Hematopoietic multipotent progenitor cell treated with erythropoietin and hydrocortisone succinate and interleukin-3 and kit ligand, for 8 days (in vitro differentiated cells): ENCODE measurements around the gene USP32.
A peak's percentile ranks its signal among the peaks of the same experiment; 100 is the strongest.
"Not testable (repeated sequence)": the region's sequence is repeated elsewhere in the genome, so short reads cannot be mapped to it uniquely, and the experiment has no call there.

Experiments
- DNase-seq: peaks from one replicate; pipeline ENCODE4 v3.0.0-alpha.2; 2015

Gene USP32

DNA sequence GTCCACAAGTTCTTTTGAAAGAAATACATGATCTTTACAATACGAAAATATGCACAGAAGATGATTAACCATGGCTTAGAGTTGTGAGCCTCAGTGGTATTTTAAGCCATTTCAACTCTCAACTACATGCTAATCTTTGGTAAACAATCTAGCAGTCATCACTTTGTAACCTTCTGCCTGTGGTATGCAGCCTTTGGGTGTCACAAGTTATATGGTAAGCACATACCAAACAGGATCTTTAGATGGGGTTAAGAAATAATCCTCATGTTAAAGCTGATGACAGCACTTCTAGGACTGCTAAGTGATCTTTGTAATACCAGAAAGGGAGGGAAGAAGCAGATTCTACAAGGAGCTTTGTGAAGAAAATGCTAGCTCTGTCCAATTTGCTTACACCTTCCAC, 167.9 kb downstream of the USP32 start:
- DNase-seq: no peak

DNA sequence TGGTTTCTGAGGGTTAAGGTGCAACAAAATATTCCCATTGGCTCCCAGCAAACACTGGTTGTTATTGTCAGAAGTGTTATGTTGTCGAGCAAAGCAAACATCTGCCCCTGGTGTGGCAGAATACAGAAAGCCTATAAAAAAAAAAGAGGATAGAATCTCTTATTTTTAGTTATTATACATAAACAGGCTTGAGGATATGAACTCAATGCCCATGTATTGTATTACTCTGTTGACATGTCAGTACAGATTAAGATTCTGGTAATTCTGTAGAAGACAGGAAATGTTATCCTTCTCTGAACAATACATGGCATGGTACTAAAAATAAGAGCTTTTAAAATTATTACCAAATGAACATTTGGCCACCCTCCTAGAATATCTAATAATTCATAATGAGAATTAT, 168.5 kb downstream of the USP32 start:
- DNase-seq: no peak

DNA sequence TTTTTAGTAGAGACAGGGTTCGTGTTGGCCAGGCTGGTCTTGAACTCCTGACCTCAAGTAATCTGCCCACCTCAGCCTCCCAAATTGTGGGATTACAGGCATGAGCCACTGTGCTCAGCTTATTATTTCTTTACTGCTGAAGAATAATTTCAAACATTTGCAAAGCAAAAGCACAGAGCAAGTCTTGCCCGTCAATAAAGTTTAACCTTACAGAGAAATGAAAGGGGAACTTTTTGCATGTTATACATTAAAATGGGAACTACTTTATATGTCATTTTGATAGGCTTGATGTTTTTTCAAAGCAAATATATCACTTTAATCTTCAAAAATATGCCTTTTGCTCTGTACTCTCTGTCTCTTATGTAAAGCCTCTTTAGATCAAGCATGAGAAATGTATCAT, 173.2 kb downstream of the USP32 start:
- DNase-seq: not testable (repeated sequence)

DNA sequence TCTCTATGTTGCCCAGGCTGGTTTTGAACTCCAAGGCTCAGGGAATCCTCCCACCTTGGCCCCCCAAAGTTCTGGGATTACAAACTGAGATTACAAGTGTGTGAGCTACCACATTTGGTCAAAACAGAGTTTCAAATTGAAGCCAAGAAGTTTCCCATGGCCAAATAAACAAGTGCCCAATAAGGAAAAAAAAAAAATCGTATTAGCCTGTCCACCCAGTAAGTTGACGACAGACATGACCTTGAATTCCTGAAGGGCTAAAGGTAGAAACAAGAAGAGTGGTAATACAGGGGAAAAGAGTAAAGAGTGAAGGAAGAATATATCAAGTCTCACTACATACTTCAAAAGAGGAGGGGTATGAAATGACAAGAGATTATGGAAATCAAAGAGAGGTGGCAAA, 176.0 kb downstream of the USP32 start:
- not testable (repeated sequence) for DNase-seq

DNA sequence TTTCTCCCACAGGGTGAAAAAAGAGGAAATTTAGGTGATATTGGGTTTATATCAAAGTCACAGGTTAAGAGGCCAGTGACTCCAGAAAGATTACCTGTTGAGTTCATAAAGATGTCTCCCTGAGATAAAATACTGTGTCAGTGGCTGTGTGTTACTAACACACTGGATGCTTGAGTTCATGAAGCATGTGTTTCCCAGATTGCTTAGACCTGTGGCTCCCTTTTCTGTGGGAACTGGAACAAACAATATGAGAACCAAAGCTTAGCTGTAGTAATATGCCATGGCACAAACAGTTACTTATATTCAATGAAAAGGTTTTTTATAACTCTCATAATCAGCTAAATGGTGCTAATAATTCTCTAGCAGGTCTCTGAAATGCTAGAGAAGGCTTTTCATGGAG, 180.7 kb downstream of the USP32 start:
- DNase-seq: not testable (repeated sequence)

DNA sequence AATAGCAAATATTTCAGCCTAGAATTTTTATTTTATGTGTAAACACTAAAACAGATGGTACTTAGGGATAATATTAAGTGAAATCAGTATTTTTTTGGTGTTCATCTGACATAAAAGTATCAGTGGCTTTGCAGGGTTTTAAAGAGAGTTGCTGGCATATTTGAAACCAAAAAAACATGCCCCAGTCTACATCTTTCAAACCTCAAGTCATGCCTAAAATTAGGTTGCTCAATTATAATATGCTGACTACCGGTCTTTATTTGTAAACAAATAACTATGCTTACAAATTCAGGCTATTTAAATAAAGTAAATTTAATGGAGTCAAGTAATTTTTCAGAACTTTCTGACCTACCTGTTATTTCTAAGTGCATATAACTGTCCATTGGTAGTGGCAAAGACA, 183.6 kb downstream of the USP32 start:
- not testable (repeated sequence) for DNase-seq

DNA sequence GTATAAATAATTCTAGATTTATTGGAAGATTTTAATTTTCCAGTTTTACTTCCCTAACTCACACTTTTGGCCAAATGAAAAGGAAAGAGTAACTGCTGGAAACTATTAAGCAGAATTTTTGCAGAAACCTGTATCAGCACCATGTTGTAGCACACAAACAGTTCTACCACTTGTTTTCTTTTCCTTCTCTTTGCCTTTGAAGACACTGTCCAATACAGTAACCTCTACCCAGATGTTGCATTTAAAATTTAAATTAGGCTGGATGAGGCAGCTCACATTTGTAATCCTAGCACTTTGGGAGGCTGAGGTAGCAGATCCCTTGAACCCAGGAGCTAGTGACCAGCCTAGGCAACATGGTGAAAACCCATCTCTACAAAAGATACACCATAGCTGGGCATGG, 186.2 kb downstream of the USP32 start:
- DNase-seq: not testable (repeated sequence)

DNA sequence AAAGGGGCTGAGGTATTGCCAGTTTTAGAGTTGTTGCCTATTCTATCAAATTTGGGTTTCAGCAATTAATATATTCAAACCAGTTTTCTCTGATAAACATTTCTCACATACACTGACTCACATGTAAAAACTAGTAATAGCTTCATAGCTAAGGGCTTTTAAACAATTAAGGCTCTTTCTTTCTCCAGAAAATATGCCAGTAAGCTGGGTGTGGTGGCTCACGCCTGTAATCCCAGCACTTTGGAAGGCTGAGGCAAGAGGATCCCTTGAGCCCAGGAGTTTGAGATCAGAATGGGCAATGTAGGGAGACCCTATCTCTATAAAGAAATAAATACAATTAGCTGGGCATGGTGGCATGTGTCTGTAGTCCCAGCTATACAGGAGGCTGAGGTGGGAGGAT, 193.3 kb downstream of the USP32 start:
- DNase-seq: not testable (repeated sequence)

DNA sequence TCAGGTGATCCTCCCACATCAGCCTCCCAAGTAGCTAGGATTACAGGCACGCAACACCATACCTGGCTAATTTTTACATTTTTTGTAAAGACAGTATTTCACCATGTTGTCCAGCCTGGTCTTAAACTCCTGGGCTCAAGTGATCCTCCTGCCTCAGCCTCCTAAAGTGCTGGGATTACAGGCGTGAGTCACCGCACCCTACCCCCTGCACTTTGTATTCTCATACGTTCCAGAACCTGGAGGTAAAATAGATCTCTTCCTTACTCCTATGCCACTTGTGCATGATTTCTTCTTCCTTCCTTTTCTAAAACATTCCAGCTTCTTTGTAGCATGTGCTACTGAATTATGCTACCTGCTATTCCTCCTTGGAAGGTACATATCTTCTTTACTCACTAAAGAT, 197.8 kb downstream of the USP32 start:
- DNase-seq: not testable (repeated sequence)

DNA sequence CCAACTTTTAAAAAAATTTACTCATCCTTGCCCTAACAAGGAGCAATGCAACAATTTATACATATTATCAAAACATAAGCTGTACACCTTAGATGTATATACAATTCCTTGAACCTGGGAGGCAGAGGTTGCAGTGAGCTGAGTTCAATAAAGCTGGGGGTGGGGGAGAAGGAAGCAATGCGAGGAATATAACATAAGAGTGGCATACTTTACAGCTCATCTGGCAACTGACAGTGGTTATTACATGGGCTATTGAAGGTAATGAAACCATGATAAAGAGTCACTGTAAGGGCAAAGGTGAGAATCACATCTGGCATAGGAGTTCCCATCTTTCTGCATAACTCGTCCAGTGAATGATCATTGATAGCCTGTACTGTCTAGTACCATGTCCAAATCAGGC, 198.5 kb downstream of the USP32 start:
- no peak for DNase-seq

DNA sequence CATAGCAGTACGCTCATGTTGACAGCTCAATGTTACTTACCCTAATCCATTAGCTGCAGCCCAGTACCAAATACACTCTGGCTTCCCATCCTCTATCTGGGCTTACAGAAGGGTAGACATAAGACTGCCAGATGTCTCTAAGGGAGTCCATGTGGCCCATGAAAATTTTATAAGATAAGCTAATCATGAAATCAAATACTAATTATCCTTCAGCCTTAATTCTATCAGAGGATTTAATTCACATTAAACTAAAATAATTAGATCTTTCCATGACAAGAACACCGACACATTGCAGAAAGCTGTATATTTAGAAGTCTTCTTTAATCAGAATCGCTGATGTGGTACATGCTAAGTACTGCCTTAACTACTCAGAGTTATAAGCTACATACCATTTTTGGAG, 198.9 kb downstream of the USP32 start:
- not testable (repeated sequence) for DNase-seq

DNA sequence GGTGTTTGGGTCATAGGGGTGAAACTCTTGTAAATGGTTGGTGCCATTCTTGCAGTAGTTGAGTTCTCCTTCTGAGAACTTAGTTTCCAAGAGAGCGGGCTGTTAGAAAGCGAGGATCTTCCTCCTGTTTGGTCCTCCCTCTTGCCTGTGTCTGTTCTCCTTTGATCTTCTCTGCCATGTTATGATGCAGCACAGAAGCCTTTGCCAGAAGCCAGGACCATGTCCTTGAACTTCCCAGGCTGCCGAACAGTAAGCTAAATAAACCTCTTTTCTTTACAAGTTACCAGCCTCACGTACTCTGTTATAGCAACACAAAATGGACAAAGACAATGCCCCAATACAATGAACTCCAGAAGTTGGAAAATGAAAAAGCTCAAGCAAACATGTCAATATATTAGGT, 201.9 kb downstream of the USP32 start:
- DNase-seq: not testable (repeated sequence)

DNA sequence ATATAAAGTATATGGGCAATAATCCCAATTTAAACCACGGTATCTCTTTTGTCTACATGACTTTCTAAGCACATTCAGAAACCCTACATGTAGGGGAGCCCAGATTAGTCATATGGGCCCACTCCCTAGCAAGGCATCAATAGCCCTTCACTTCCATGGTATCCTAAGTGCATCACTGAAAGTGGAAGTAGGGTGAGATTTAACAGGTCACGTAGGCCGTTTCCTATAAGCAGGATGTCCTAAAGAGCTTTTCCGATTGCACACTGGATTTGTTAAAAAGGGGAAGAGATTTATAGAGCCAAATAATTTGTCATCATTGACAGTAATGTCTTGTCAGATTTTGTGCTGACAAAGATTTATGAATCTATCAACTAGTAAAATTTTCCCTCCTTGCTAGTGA, 203.2 kb downstream of the USP32 start:
- DNase-seq: no peak

DNA sequence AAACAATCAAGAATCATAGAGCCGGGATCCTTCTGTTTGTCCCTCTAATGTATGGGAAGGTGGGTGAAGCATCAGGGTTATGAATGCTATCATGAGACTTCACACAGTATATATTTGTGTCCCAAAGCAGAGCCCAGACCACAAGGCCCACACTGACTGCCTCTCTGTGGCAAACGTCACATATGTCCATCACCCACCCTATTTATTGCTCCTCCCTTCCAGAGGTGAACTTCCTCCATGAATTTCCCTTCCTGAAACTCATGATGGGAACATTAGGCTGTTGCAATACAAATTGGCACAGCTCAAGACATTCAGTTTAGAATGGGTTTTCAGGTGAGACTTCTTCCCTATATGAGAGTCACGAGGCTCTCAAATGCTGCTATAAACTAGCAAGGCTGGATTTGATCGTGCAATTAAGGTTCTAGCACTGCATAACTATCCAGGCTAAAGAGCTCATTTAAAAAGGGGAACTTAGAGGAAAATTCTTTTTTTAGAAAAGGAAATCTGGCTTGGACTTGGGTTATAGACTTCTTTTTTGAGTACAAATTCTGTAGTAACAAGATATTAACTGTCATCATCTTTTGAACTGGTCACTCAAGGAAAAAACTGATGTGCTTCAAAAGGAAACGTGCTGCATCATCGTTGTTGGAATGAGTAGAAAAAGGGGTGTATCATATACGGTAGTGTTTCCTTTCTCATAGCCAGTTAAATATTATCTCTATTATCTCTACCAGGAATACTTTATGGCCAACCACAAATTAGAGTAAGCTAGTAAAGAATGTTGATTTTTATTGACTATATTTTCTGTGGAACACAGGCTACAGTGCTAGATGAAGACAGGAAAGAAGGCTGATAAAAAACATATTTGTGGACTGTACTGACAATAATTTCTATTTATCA, 204.8 kb downstream of the USP32 start:
- peak; percentile 85 for DNase-seq

DNA sequence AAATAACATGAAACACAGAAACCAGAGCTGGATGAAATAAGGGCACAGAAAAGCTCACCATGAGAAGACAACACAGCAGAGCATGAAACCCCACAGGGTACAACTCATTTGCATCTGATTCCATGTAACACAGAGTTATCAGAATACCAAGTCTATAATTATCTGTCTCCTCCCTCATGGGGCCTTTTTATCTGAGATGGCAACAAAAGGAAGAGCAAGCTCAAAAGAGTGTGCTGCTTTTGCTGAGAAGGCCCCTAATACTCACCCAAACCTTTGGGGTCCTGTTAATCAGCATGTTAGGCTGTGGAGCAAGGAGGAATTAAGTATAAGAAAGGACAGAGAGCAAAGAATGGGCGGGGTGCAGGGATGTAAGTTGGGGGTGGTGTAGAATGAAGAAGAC, 205.6 kb downstream of the USP32 start:
- not testable (repeated sequence) for DNase-seq

DNA sequence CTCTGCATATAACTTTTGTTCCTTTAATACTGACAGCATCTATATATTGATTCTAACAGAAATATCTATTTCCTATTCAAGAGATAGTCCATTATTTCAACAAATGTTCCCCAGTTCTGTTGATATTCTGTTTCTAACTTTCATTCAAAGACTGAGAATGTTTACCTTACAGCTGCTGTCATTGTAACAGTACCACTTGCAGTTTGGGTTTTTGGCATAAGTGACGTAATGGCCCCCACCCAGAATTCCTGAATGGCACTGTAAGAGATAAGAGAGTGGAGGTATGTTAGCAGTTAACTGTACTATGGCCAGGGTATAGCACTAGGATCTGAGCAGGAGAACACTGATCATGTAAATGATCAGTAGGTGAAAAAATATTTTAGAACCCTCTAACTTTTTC, 211.6 kb downstream of the USP32 start:
- not testable (repeated sequence) for DNase-seq

DNA sequence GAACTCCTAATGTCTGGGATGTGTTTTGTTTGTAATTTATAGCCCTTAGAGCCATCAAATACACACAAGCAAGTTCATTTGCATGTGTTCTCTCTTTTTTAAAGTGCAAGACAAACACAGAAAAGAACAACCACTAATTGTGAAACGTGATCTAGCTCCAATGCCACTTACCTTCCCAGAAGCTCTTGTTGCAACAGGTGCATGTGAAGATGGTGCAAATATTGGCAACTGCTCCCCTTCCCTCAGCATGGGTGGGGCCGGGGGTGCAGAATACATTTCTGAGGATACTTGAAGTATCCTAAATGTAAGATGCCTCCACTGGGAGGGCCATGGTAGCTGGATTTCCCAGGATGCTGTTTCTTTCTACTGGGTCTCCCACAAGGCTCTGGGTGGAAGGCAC, 213.8 kb downstream of the USP32 start:
- not testable (repeated sequence) for DNase-seq

DNA sequence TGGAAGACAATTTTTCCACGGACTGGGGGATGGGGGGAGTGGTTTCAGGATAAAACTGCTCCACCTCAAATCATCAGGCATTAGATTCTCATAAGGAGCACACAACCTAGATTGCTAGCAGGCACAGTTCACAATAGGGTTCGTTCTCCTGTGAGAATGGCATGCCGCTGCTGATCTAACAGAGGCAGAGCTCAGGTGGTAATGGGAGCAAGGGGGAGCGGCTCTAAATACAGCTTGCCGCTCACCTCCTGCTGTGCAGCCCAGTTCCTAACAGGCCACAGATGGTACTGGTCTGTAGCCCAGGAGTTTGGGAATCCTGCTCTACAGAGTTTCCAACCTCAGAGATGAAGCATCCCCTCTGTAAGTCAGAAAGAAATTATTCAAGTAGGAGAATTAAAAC, 215.2 kb downstream of the USP32 start:
- DNase-seq: not testable (repeated sequence)

DNA sequence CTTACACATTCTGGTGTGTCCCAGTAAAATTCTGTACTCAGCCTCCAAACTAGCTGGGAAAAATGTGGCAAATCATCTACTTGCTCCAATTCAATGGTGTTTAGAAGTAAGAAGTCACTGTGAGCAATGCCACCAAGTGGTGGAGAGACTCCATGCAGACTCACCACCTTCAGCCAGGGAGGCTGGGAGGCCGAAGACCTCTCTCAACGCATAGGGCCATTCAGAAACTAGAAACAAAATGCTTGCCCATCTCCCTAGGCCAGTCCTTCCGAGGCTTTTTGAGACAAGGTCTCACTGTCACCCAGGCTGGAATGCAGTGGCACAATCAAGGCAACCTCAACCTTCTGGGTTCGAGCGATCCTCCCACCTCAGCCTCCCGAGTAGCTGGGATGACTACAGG, 217.2 kb downstream of the USP32 start:
- DNase-seq: peak; percentile 33

DNA sequence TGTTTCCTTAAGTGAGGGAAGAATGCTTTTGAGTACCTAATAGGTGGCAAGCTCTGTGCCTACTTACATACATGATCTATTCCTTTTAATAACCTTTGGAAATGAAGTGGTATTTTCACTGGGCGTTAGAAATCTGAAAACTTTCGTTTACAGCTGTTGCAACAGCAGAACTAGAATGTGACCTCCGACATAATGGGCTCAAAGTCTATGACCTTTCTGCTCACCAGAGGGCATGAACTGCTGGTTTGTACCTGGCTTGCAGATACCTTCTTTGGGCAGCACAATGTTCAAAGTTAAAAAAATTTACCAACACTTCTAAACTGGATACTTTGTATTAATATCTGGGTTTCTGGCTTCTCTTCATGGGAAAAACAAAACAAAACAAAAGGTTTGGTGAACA, 217.9 kb downstream of the USP32 start:
- DNase-seq: no peak

DNA sequence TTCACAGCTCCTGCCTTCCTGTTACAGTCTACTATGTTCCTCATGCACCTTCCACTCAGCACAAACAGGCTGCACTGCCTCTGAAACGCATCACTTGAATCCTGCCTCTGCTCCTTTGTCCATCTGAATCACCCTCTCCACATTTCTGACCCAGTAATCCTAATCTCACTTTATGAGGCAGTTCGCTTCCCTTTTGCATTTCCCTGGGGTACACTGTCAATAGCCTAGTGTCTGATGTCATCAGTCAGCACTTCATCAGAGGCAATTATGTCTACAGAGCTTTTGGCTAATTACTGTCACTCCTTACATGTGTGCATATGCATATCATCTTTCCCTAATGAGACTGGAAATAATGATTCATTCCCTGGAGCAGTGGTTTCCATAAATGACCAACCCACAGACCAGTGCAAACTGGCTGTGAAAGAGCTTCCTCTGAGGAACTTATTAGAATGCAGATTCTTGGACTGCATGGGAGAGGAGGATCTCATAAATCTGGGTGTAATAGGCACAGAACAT, 218.6 kb downstream of the USP32 start:
- DNase-seq: no peak

DNA sequence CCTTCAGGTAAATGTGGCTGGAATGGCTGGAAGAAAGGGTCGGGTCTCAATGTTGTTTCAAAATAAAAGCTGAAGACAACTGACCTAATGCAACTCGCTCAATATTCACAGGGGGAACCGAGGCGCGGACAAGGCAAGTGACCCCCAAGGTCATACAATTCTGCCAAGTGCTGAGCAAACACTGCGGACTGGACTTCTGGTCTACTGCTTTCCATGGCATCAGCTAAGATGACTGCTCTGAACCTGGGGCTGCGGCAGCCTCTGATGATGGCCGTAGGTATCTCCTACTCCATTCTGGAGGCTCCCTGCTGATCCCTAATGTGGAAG, 220.2 kb downstream of the USP32 start:
- DNase-seq: no peak

DNA sequence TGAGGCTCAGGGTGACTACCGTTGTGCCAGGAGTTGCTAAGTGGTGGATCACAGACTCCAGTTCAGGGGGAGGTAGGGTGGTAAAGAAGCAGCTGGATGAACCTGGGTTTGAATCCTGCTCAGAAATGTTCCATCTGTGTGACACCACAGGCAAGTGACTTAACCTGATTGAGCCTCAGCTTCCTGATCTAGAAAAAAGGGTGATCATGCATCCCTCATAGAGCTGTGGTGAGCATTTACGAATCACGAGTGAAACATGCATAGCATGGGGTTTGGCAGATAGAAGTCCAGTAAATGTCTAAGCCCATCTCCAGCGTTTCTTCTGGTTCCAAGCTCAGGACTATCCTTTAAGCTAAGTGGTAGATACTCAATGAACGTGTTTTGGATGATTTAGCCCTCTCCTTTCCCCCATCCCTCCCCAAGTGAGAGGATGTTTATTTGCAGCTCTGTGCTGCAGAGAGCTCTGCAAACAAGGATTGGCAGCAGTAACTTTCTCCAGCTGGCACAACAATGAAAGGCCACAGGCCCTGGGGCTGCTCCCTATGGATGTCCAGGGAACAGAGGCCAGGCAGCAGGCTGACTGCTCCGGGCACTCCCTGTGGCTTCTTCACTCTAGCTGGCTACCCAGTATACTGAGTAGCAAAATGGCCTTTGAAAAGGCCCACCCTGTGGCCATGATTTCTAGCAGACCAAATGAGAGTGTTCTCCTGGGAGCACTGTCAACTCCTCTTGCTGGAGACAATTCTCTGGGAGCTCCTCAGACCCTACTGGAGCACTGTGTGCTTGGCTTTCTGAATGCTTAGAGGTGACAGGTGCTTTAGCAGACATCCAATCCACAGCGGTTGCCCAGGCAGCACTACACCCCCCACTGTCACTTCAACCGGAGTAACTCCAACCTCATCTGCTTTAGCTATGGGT, 220.8 kb downstream of the USP32 start:
- DNase-seq: no peak
